ENCODE data around the gene TCP11L2.
A peak's percentile ranks its signal among the peaks of the same experiment; 100 is the strongest.

Gene TCP11L2

DNA sequence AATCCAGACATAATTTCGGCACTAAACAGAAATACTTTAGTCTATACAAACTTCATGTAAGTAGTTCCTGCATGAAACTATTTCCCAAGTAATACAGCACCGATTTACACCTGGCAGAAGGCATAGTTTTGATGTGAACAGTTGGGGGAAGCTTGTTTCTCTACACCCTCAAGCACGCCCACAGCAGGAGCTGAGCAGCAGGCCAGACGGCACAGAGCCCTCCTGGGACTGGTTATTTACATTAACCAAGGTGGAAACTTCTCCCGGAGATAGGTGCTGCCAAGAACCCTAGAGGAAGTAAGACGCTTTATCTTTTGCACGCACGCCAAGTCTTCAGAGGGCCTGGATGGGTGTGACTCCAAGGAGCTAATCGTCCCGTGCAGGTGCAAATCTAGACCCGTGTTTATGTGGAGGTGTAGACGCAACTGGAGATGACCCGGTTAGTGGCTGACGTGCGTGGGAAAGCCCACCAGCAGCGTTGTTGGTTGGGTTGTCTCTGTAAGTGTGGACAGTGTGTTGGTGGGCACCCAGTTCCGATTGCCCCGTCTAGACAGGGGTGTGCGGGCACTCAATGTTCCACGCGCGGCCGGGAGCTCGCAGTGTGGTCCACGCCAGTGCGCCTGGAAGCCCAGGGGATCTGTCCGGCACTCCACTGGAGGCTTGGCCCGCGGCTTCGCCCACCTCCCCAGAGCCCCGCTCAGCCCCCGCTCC is 767 bp upstream of the TCP11L2 start:
- Histone ChIP-seq H3K27ac (ENCODE audit: low read length) (no peak overlapping the region), H4K20me1 (ENCODE audit: insufficient read depth, low read length) (no peaks in the 10 kb centered on the region), H3K79me2 (ENCODE audit: low read length) (no peaks in the 10 kb centered on the region), H3K4me1 (ENCODE audit: low read length) (peaks cover 15% of the 10 kb centered on the region), H3K27me3 (ENCODE audit: low read depth, low read length) (no peaks in the 10 kb centered on the region), H3K9ac (ENCODE audit: low read length) (peak overlapping the region; percentile 57), H3K9me3 (ENCODE audit: insufficient read depth, low read length) (no peaks in the 10 kb centered on the region), H3K4me2 (ENCODE audit: low read length) (peak overlapping the region; percentile 85), H3K36me3 (replicated peaks; ENCODE audit: low read depth, low read length) (no peaks in the 10 kb centered on the region), H2AFZ (ENCODE audit: low read depth, low read length) (peak overlapping the region; percentile 76), H3K4me3 (ENCODE audit: low read length) (peak overlapping the region; percentile 80)
- TF ChIP-seq, protein P1, sequence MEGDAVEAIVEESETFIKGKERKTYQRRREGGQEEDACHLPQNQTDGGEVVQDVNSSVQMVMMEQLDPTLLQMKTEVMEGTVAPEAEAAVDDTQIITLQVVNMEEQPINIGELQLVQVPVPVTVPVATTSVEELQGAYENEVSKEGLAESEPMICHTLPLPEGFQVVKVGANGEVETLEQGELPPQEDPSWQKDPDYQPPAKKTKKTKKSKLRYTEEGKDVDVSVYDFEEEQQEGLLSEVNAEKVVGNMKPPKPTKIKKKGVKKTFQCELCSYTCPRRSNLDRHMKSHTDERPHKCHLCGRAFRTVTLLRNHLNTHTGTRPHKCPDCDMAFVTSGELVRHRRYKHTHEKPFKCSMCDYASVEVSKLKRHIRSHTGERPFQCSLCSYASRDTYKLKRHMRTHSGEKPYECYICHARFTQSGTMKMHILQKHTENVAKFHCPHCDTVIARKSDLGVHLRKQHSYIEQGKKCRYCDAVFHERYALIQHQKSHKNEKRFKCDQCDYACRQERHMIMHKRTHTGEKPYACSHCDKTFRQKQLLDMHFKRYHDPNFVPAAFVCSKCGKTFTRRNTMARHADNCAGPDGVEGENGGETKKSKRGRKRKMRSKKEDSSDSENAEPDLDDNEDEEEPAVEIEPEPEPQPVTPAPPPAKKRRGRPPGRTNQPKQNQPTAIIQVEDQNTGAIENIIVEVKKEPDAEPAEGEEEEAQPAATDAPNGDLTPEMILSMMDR (IDR thresholded peaks at IDR 0.05; ENCODE audit: low read depth, low read length): no peak
- TF ChIP-seq EZH2phosphoT487 (IDR thresholded peaks at IDR 0.05; ENCODE audit: low read depth): no peak

DNA sequence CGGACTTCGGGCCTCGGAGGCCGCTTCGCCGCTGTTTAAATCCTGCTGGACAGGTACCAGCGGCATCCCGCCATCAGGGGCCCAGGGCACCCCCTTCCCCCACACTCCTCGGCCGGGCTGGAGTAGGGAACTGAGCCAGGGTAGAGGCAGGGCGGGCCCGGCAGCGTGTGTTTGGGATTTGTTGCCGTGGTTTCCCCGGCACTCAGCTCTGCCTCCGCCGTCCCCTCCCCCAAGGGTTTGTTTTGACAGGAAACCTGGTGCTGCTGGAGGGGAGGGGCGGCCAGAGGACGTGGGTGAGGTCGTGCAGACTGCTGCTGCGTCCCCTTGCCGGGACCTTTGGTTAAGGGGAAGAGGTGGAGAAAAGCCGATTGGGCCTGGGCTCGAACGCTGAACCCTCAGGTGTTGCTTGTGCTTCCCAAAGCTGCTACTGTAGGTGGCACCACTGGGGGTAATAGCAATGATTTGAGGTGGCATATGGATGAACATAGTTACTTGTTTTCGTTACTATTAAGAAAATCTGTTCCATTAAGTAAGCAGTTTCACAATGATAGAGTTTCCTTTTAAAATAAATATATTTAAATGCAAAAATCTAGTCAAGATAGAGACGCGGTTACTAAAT is 778 bp downstream of the TCP11L2 start:
- Histone ChIP-seq H3K4me3 (ENCODE audit: low read length) (peak overlapping the region; percentile 88), H3K9me3 (ENCODE audit: insufficient read depth, low read length) (no peaks in the 10 kb centered on the region), H2AFZ (ENCODE audit: low read depth, low read length) (peak overlapping the region; percentile 82), H3K36me3 (replicated peaks; ENCODE audit: low read depth, low read length) (no peaks in the 10 kb centered on the region), H3K79me2 (ENCODE audit: low read length) (no peaks in the 10 kb centered on the region), H3K4me2 (ENCODE audit: low read length) (peak overlapping the region; percentile 83), H3K4me1 (ENCODE audit: low read length) (peaks cover 15% of the 10 kb centered on the region), H3K27me3 (ENCODE audit: low read depth, low read length) (no peaks in the 10 kb centered on the region), H3K27ac (ENCODE audit: low read length) (no peak overlapping the region), H4K20me1 (ENCODE audit: insufficient read depth, low read length) (no peaks in the 10 kb centered on the region), H3K9ac (ENCODE audit: low read length) (peak overlapping the region; percentile 61; the same call in 1 of the 2 replicates)
- TF ChIP-seq, protein P1 (IDR thresholded peaks at IDR 0.05; ENCODE audit: low read depth, low read length): no peak; the same call in 1 of the 2 replicates
- no peak for TF ChIP-seq EZH2phosphoT487 (IDR thresholded peaks at IDR 0.05; ENCODE audit: low read depth)

DNA sequence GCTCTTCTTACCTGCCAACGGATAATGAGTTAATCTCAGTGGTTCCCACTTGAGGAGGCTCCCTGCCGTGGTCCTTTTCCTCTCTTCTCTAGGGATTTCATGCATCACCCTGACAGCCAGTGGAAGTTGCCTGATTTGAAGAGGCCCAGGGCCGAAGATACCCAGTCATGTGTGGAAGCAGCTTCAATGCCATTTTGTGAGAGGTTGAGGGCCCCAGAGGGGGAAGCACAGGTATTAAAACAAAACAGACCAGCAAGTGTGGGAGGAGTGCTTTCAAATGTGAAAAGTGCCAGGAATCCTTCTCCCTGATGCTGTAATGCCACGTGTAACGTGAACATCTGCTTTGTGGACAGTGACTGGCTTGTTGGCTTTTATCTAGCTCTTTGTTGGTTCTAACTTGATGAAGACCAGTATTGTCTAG is 1.5 kb downstream of the TCP11L2 start:
- Histone ChIP-seq H3K4me2 (ENCODE audit: low read length) (peak overlapping the region; percentile 83), H2AFZ (ENCODE audit: low read depth, low read length) (no peak overlapping the region), H3K9ac (ENCODE audit: low read length) (no peak overlapping the region)

DNA sequence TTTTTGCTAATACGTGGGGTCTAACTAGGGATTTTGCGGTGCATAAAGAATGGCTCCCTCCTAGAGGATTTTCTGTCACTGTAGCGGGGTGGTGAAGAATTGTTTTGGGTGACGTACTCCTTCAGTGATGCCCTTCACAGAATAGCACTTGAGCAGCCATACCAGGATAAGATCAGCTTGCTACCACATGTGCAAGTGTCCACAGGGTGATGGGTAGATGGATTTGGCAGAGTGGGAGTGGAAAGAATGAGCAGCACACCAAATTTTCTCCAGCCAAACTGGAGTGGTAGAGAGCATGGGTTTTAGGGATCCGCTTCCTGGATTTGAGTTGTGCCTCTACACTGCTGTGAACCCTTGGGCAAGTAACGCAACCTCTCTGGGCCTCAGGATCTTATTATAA is 2.3 kb downstream of the TCP11L2 start:
- H3K9me3 ChIP-seq (ENCODE audit: insufficient read depth, low read length): no peaks in the 10 kb centered on the region
- H3K36me3 ChIP-seq (replicated peaks; ENCODE audit: low read depth, low read length): no peaks in the 10 kb centered on the region
- H3K4me3 ChIP-seq (ENCODE audit: low read length): no peak overlapping the region
- H3K9ac ChIP-seq (ENCODE audit: low read length): no peak overlapping the region
- peaks cover 3% of the 10 kb centered on the region; the same call in 1 of the 2 replicates for H3K27me3 ChIP-seq (ENCODE audit: low read depth, low read length)
- no peaks in the 10 kb centered on the region for H3K79me2 ChIP-seq (ENCODE audit: low read length)
- no peak overlapping the region for H2AFZ ChIP-seq (ENCODE audit: low read depth, low read length)
- no peaks in the 10 kb centered on the region for H4K20me1 ChIP-seq (ENCODE audit: insufficient read depth, low read length)
- H3K4me2 ChIP-seq (ENCODE audit: low read length): no peak overlapping the region
- H3K4me1 ChIP-seq (ENCODE audit: low read length): peaks cover 15% of the 10 kb centered on the region
- TF ChIP-seq EZH2phosphoT487 (IDR thresholded peaks at IDR 0.05; ENCODE audit: low read depth): no peak
- TF ChIP-seq, protein P1 (IDR thresholded peaks at IDR 0.05; ENCODE audit: low read depth, low read length): no peak
- no peak overlapping the region for H3K27ac ChIP-seq (ENCODE audit: low read length)

More for the DNA sequence above, 1.5 kb downstream of the TCP11L2 start:
- Histone ChIP-seq H3K36me3 (replicated peaks; ENCODE audit: low read depth, low read length) (no peaks in the 10 kb centered on the region), H3K4me1 (ENCODE audit: low read length) (peaks cover 15% of the 10 kb centered on the region), H3K79me2 (ENCODE audit: low read length) (no peaks in the 10 kb centered on the region), H3K4me3 (ENCODE audit: low read length) (0 out of 2 replicates have a peak overlapping the region, but pooled peaks have one; percentile 88), H3K9me3 (ENCODE audit: insufficient read depth, low read length) (no peaks in the 10 kb centered on the region), H3K27ac (ENCODE audit: low read length) (no peak overlapping the region), H3K27me3 (ENCODE audit: low read depth, low read length) (no peaks in the 10 kb centered on the region), H4K20me1 (ENCODE audit: insufficient read depth, low read length) (no peaks in the 10 kb centered on the region)
- TF ChIP-seq, protein P1 (IDR thresholded peaks at IDR 0.05; ENCODE audit: low read depth, low read length): no peak
- TF ChIP-seq EZH2phosphoT487 (IDR thresholded peaks at IDR 0.05; ENCODE audit: low read depth): no peak
